ENCODE measurements around the gene RRP36.

Gene RRP36

DNA sequence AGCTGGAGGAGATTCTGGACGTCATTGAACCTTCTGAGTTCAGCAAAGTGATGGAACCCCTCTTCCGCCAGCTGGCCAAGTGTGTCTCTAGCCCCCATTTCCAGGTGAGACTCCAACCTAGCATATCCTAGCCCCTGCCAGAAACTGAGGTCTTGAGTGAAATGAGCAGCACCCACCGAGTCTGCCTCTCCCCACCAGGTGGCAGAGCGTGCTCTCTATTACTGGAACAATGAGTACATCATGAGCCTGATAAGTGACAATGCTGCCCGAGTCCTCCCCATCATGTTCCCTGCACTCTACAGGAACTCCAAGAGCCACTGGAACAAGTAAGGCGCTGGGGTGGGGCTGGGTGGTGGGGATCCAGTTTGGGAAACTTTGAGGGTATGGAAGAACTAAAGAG lies 12.3 kb upstream of the RRP36 start:
- DNase-seq = no peak

- no peak for DNase-seq
These were observed 10.2 kb upstream of the RRP36 start for GRCh38 chr6:43011207-43011606.

GRCh38 chr6:43012364-43012763 lies 9.1 kb upstream of the RRP36 start:
- DNase-seq = no peak

DNA sequence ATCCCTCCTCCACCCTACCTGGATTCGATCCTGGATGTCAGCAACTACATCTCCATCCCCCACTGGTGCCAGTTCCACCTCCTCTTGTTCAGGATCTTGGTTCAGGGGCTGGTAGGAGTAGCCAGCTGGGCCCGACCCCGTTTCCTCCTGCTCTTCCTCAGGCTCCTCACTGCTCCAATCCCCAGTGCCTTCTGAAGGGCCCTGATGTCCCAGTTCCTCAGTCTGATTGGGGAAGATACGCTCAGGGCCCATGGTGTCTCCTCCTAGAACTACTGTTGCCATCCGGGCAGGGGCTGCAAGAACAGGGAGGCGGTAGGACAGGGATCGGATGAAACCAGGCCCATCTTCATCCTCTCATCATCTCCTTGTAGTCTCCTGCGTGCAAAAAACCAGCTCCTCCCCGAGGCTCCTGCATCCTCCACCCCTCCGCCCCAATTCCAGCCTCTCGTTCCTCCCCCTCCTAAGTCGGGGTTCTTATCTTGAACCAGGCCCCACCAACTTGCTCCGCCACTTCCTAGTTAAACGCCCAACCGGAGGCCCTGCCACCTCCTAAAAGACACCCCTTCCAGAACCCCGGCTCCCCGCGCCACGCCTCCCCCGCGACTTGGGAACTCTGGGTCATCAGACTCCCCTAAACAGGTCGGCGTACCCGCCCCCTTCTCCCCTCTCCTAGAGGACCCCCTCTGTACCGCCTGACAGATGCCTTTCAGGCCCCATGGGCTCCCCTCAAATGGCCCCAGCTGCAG lies 8.2 kb upstream of the RRP36 start:
- DNase-seq = no peak

- peak; percentile 97 for DNase-seq
These were observed 7.5 kb upstream of the RRP36 start, which contains the start of the genes KLHDC3 and MEA1 for GRCh38 chr6:43013843-43014433. KLHDC3 (plus strand) TSS chr6:43014249; CDS start chr6:43017193, 2,944 bp downstream. MEA1 (minus strand) TSS chr6:43013946; CDS start chr6:43013813, 133 bp downstream.

DNA sequence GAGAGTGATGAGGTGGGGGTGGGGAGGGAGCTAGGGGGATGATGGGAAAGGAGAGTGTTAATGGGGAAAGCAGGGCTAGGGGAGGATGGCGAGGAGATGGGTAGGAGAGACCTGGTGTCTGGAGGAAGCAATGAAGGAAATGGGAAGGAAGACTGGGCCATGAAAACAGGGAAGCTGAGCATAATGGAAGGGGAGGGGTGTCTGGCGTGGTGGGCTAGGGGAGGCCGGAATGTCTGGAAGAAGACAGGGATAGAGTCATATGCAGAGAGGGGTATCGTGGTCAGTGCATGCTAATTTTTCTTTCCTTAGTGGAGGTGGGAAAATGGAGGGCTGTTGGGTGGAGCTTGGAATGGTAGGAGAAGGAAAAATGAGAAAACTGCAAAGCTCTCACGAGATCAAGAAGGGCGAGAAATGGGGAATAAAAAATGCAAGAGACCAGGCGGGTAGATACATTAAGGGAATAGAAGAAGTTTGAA lies 7.0 kb upstream of the RRP36 start:
- DNase-seq = no peak

DNA sequence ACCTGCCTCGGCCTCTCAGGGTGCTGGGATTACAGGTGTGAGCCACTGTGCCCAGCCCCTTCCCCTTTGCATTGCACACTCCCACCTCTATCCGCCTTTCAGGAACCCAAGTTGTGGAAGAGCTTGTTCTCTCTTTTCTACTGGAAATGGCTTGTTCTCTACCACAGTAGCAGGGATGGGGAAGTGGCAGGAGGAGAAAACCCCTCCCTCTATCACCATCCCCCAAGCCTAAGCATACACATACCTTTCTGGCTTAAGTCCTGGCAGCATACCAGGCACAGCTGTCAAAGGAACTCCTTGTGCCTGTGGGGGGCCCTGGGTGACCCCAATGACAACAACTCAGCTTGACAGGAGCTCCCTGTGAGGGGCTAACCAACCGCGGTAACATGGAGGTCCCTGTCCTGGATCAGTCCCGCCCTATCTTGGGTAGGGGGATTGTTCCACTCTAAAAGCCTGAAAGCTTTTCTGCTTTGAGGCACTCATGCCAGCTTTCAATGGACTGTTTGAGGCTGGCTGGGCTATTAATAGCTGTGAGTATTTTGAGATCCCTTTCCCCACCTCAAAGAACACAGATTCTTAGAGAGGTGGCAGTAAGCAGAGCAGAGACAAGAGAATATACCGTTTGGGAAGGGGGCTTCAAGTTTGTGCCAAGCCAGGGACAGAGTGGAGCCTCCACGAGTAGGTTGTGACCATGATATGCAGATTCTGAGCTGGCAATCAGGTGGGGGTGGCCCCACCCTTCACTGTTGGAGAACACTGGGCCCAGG lies 5.1 kb upstream of the RRP36 start:
- DNase-seq = no peak

DNA sequence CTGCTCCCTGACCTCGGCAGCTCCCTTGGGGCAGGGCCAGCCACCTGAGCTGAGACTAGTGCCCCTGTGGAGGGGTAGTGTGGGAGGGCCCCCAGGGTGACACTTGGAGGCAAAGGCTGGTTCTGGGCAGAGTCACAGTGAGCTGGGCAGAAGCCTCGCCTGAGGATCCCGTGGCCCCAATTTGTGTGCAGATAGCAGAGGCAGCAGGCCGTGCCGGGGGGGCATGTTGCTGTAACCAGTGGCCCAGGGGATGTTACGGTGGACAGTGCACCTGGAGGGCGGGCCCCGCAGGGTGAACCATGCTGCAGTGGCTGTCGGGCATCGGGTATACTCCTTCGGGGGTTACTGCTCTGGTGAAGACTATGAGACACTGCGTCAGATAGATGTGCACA lies 4.5 kb upstream of the RRP36 start:
- DNase-seq = no peak

DNA sequence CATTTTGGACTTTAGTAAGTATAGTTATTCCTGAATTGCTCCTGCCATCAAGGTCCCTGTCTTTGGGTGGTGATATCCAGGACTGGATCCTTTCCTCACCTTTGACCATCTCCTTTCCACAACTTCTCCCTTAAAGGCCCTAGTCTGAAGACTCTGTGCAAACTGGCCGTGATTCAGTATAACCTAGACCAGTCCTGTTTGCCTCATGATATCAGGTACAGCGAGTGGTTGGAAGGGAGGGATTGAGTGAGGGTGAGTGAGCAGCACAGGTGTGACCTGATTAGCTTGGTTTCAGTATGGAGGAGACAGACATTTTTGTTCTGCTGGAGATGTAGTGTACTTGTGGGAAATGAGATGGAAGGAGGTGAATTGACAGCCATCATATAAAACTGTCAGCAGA lies 2.3 kb upstream of the RRP36 start:
- no peak for DNase-seq

GRCh38 chr6:43020052-43020705 lies 1.2 kb upstream of the RRP36 start:
- no peak for DNase-seq

- no peak for DNase-seq
These were observed 576 bp upstream of the RRP36 start for GRCh38 chr6:43020847-43021246.

GRCh38 chr6:43024436-43024835 lies 3.0 kb downstream of the RRP36 start:
- no peak for DNase-seq

GRCh38 chr6:43026365-43026764 lies 4.9 kb downstream of the RRP36 start:
- no peak for DNase-seq

GRCh38 chr6:43029120-43029519 lies 7.7 kb downstream of the RRP36 start:
- DNase-seq = no peak

- DNase-seq = no peak
These were observed 10.9 kb downstream of the RRP36 start for GRCh38 chr6:43032326-43032725.

DNA sequence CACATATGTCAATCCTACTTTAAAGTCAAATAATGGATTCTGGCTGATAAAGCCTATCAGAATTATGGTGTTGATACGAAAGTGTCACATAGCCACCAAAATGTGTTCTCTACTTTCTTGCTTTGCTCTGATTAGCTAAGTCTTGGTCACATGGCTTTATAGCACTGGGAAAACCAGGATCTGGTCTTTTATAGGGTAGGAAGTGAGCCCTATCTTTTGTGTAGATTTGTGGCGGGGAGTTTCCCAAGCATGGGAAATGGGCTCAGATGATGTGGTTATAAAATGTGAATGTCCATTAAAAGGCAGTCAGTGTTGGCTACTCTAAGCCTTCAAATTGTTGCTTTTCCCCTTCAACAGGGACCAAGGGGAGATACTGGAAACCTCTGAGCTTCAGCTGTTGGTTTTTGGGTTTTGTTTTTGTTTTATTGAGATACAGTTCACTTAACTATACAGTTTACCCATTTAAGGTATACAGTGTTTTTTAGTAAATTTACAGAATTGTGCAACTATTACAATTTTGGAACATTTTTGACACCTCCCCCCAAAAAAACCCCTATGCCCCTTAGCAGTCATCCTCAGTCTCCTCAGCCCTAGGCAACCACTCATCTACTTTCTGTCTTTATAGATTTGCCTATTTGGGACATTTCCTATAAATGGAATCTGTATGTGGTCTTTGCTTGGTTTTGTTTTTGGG lies 12.2 kb downstream of the RRP36 start:
- no peak for DNase-seq

DNA sequence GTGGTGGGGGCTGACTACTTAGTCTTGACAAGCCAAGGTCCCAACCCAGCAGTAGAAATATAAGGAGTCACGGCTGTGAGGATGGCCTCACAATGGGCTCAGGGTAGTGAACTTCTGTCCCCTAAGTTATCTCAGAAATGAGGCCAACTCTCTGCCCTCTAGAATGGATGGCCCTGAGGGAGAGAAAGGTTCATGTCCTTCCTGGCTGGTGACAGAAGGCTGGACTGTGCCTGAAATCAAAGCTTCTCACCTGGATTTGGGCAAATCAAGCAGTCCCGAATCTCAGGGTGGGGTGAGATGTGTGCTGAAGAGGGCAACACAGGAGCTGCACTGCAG lies 12.7 kb downstream of the RRP36 start:
- DNase-seq = no peak

DNA sequence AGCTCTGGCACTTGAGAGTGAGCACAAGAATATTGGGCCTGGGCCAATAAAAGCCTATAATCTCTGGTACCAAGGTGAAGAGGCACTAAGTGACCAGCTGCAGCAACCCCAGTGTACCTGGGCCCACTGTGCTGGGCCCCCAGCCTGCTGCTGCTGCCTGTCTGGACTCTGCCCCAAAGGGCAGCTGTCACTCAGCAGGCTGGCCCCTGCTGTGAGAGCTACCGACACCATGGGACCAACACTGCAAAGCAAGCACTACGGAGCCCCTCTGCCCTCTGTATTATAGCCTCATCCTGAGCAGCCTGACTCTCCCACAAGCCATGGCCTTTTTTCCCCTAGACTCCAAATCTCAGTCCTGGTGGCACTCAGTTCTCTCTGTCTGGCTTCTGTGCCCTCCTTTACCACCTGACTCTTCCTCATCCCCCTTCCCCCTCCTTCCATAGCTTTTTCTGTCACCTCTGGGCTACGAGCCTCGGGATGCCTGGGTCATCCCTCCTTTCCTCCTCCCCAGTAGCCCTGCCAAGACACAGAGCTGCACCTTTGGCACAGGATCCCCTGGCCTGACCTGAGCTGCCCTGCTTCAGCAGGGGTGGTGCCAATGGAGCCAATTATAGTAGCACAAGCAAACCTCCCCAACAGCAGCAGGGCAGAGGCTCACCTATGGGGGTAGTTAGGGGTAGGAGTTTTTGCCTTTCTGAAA lies 14.2 kb downstream of the RRP36 start:
- no peak for DNase-seq

DNA sequence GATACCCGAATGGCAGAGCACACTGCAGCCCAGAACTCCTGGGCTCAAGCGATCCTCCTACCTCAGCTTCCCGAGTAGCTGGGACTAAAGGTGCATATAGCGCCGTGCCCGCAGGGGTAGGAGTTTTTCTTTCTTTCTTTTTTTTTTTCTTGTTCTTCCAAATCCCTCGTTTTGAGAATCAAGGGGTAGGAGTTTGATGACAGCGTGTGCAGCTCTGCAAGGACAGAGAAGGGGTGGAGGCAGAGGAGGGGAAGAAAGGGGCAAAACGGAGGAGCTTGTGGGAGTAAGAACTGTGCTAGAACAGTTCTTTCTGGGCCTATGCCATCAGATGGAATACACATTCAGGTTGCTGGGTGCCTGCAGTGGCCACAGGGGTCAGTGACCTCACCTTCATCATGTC lies 15.3 kb downstream of the RRP36 start:
- no peak for DNase-seq

GRCh38 chr6:43037197-43037596 lies 15.8 kb downstream of the RRP36 start:
- DNase-seq = no peak

DNA sequence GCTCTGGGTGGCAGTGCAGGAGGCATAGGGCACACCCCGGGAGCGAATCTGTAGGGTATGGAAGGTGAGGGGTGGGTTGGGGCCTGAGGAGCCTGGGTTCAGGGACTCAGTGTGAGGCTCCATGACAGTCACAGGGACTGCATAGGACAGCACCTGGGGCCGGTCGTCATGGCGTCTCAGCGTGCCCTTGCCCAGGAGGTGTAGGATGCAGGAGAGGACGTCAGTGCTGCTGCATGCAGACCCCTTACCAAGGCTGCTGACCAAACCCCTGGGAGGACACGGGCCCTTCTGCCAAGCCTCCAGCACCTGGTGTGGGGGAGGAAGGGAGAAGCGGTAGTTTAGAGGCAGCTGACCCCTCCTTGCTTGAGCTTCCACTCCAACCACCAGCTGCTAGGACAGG lies 16.3 kb downstream of the RRP36 start:
- DNase-seq = no peak

DNA sequence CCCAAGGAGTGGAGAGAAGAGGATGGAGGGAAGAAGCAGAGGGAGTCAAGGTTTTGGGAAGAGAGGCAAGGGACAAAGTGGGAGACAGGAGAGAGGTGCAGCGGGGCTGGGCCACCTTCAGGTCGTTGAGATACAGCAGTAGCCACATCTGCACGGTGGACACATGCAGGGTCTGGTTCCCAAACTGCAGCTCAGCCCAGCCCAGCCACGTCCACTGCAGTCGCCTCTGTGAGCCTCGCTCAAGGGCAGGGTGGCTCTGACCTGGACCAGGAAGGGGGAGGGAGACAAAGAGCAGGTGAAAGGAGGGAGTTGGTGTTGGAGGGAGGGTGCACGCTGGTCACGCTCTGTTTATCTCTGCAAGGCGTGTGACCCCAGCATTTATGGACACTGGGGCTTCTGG lies 17.3 kb downstream of the RRP36 start:
- no peak for DNase-seq

Data from activated CD4-positive, CD25-positive, alpha-beta regulatory T cell treated with anti-CD3 and anti-CD28 coated beads, Interleukin-2, amount 50 U/mL, for 72 hours (primary cell).